ENCODE measurements around the gene TARP.
A peak's percentile ranks its signal among the peaks of the same experiment; 100 is the strongest.
"Not testable (repeated sequence)": the region's sequence is repeated elsewhere in the genome, so short reads cannot be mapped to it uniquely, and the experiment has no call there.

The TARP gene

DNA sequence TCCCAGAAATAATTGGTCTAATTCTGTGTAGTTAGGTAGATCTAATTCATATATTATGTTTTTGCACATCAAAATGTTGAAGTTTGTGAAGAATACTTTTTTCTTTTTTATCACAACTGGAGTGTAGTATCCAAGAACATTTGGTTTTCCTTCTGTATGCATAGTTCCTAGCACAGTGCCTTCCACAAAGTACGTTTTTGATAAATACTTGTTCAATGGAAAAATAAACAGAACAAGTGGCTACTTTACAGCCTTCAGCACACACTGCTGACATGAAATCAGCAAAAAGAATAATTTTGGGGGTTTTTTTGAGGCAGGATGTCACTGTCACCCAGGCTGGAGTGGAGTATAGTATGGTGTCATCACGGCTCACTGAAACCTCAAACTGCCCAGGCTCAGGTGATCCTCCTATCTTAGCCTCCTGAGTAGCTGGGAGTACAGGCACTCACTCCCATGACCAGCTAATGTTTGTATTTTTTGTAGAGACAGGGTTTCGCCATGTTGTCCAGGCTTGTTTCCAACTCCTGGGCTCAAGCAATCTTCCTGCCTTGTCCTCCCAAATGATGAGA lies 27.9 kb downstream of the TARP start:
- peak; percentile 85 for ATAC-seq

DNA sequence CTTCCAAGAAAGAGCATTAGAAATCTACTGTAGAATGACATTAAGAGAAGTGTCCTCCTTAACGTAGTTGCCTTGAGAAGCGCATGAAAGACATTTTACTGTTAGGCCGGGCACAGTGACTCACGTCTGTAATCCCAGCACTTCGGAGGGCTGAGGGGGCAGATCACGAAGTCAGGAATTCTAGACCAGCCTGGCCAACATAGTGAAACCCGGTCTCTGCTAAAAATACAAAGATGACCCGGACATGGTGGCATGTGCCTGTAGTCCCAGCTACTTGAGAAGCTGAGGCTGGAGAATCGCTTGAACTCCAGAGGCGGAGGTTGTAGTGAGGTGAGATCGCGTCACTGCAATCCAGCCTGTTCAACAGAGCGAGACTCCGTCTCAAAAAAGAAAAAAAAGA lies 28.9 kb downstream of the TARP start:
- intact Hi-C loops (cut with DNase I) = no loop called here
- no peak for DNase-seq
- Histone ChIP-seq H3K27ac (peak overlapping the region in 1 of 2 donors; percentile 5), H3K9me3 (no peaks in the 10 kb centered on the region), H3K36me3 (no peaks in the 10 kb centered on the region), H3K4me3 (no peak overlapping the region), H3K27me3 (no peaks in the 10 kb centered on the region), H3K4me1 (peaks cover 0 to 8% of the 10 kb centered on the region in 2 donors)
- no peak for ATAC-seq
- TF ChIP-seq, protein P1, sequence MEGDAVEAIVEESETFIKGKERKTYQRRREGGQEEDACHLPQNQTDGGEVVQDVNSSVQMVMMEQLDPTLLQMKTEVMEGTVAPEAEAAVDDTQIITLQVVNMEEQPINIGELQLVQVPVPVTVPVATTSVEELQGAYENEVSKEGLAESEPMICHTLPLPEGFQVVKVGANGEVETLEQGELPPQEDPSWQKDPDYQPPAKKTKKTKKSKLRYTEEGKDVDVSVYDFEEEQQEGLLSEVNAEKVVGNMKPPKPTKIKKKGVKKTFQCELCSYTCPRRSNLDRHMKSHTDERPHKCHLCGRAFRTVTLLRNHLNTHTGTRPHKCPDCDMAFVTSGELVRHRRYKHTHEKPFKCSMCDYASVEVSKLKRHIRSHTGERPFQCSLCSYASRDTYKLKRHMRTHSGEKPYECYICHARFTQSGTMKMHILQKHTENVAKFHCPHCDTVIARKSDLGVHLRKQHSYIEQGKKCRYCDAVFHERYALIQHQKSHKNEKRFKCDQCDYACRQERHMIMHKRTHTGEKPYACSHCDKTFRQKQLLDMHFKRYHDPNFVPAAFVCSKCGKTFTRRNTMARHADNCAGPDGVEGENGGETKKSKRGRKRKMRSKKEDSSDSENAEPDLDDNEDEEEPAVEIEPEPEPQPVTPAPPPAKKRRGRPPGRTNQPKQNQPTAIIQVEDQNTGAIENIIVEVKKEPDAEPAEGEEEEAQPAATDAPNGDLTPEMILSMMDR (IDR thresholded peaks at IDR 0.05) = no peak

More for the DNA sequence above, 27.9 kb downstream of the TARP start:
- H3K27me3 ChIP-seq = no peaks in the 10 kb centered on the region
- peaks cover 0 to 8% of the 10 kb centered on the region in 2 donors for H3K4me1 ChIP-seq
- intact Hi-C loops (cut with DNase I) = no loop called here
- peak overlapping the region in 1 of 2 donors; percentile 48 for H3K27ac ChIP-seq
- no peak overlapping the region for H3K4me3 ChIP-seq
- DNase-seq = no peak
- H3K9me3 ChIP-seq = no peaks in the 10 kb centered on the region
- TF ChIP-seq, protein P1 (IDR thresholded peaks at IDR 0.05) = no peak
- H3K36me3 ChIP-seq = no peaks in the 10 kb centered on the region

DNA sequence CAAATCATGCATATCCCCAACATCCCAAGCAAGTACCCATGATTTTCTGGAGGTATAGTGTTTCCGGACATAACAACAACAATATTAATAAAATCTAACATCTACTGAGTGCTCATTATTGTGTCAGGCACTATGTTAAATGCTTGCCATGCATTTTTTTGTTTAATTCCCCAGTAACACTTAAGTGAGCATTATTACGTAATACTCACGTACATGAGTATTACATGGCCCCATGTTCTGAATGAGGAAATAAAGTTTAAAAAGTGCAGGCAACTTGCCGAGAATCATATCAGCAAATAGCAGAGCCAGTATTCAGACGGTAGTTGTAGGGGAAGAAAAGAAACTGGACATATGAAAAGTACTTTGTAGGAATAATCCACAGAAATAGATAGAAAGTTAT lies 30.1 kb downstream of the TARP start:
- peak; percentile 69 for ATAC-seq
- DNase-seq = peak in 1 of 4 donors; percentile 28
- intact Hi-C loops (cut with DNase I); H3K27me3 ChIP-seq; H3K9me3 ChIP-seq; H3K36me3 ChIP-seq; H3K4me1 ChIP-seq; H3K4me3 ChIP-seq: not testable (repeated sequence)
- peak overlapping the region; percentile 20 to 46 for H3K27ac ChIP-seq

DNA sequence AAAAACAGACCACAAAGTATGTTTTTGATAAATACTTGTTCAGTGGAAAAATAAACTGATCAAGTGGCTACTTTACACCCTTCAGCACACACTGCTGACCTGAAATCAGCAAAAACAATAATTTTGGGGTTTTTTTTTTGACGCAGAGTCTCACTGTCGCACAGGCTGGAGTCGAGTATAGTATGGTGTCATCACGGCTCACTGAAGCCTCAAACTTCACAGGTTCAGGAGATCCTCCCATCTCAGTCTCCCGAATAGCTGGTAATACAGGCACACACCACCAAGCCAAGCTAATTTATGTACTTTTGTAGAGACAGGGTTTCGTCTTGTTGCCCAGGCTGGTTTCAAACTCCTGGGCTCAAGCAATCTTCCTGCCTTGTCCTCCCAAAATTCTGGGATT lies 30.6 kb downstream of the TARP start:
- Histone ChIP-seq H3K4me1 (peaks cover 0 to 8% of the 10 kb centered on the region in 2 donors), H3K4me3 (no peak overlapping the region), H3K36me3 (no peaks in the 10 kb centered on the region), H3K27me3 (no peaks in the 10 kb centered on the region), H3K27ac (peak overlapping the region; percentile 20 to 46), H3K9me3 (no peaks in the 10 kb centered on the region)
- intact Hi-C loops (cut with DNase I) = no loop called here
- DNase-seq (no peak), ATAC-seq (no peak)
- TF ChIP-seq, protein P1 (IDR thresholded peaks at IDR 0.05) = no peak

DNA sequence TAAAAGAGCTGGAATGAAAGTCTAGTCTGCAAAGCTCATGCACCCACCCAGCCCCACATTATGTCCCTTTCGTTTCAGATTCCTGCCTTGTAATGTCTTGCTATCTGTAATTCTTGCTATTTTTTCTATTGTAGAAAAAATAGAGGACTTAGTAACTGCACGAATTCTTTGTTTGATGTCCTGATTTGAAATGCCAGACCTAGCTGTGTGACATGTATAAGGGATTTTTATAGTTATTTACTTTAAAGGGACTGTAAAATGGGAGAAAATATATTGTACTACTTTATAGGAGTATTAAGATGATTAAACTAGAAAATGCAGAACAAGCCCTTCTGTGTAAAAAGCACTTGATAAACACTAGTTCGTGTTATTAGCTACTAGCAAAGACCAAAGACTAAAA lies 32.4 kb downstream of the TARP start:
- Histone ChIP-seq H3K27ac (no peak overlapping the region), H3K9me3 (no peaks in the 10 kb centered on the region), H3K4me1 (peaks cover 0 to 19% of the 10 kb centered on the region in 2 donors), H3K36me3 (no peaks in the 10 kb centered on the region), H3K27me3 (no peaks in the 10 kb centered on the region), H3K4me3 (no peak overlapping the region)
- ATAC-seq (no peak), DNase-seq (no peak)
- intact Hi-C loops (cut with DNase I) = no loop called here
- TF ChIP-seq, protein P1 (IDR thresholded peaks at IDR 0.05) = no peak

DNA sequence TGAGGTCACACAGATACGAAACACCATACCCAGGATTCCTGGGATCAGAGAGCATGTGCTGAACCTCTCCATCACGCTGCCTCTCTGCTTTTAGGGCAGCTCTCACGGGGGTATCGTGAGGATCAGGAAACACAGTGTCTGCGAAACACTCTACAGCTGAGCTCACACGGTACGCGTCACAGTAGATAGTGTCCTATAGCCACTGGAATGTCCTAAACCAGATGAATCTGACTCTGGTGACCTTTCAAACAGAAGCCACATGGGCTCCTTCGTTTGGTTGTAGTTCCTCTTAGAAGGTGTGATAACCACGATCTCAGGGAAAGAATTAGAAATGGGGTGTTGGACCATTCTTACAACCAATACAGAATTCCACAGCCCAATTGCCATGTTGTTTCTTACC lies 34.3 kb downstream of the TARP start:
- ATAC-seq; H3K27me3 ChIP-seq; H3K36me3 ChIP-seq; H3K4me3 ChIP-seq; DNase-seq; H3K27ac ChIP-seq; intact Hi-C loops (cut with DNase I); H3K9me3 ChIP-seq: not testable (repeated sequence)
- peaks cover 0 to 22% of the 10 kb centered on the region in 2 donors for H3K4me1 ChIP-seq

Data from left lung (tissue), 4 donors.